HepG2 (cell line): ENCODE data around the gene PTPRN. TPM values are rescaled to one million over a fixed set of nuclear protein-coding genes. Genes with fewer than 3 reads are reported as not detected.

ENCODE experiments used
- ATF3 ChIP-seq: sonication (generic); formaldehyde crosslinking; IDR thresholded peaks from 2 replicates; pipeline ENCODE4 v1.4.0; 2020; ENCODE audit warnings: missing genetic modification reagents
- FOXK1 ChIP-seq: sonication (generic); formaldehyde crosslinking; IDR thresholded peaks from 2 replicates; pipeline ENCODE4 v1.4.0; 2020; ENCODE audit warnings: low read depth, missing genetic modification reagents, borderline replicate concordance
- FOXO4 ChIP-seq: sonication (generic); formaldehyde crosslinking; conservative IDR thresholded peaks from 2 replicates; pipeline ENCODE4 v1.8.1; 2023; ENCODE audit warnings: missing genetic modification reagents
- HBP1 ChIP-seq: IDR thresholded peaks from 2 replicates; pipeline ENCODE4 v1.6.1; 2016; ENCODE audit warnings: low read depth, control low read depth
- HHEX ChIP-seq: IDR thresholded peaks from 2 replicates; pipeline ENCODE4 v1.6.1; 2016; ENCODE audit warnings: control low read depth
- JUN ChIP-seq: sonication (generic); formaldehyde crosslinking; IDR thresholded peaks from 2 replicates; pipeline ENCODE4 v1.4.0; 2020; ENCODE audit warnings: mild to moderate bottlenecking, missing genetic modification reagents
- KLF11 ChIP-seq: IDR thresholded peaks from 2 replicates; pipeline ENCODE4 v1.6.1; 2016; ENCODE audit warnings: missing compliant biosample characterization
- NFE2 ChIP-seq: sonication (generic); formaldehyde crosslinking; IDR thresholded peaks from 2 replicates; pipeline ENCODE4 v1.4.0; 2020; ENCODE audit warnings: missing genetic modification reagents
- ONECUT2 ChIP-seq: sonication (generic); formaldehyde crosslinking; IDR thresholded peaks from 2 replicates; pipeline ENCODE4 v1.4.0; 2020; ENCODE audit warnings: missing genetic modification reagents
- PHF5A ChIP-seq: IDR thresholded peaks from one replicate; pipeline ENCODE4 v1.6.1; 2018; ENCODE audit warnings: low read depth, missing genetic modification reagents; ENCODE audit not compliant: unreplicated experiment
- PHF8 ChIP-seq: sonication (generic); formaldehyde crosslinking; IDR thresholded peaks from 2 replicates; pipeline ENCODE4 v1.5.0; 2020; ENCODE audit warnings: missing genetic modification reagents
- PLSCR1 ChIP-seq: sonication (generic); formaldehyde crosslinking; IDR thresholded peaks from 2 replicates; pipeline ENCODE4 v1.5.0; 2020; ENCODE audit warnings: missing genetic modification reagents, mild to moderate bottlenecking, borderline replicate concordance
- PRDM15 ChIP-seq: sonication (generic); formaldehyde crosslinking; IDR thresholded peaks from 2 replicates; pipeline ENCODE4 v1.4.0; 2020; ENCODE audit warnings: missing genetic modification reagents
- RBAK ChIP-seq: sonication (generic); formaldehyde crosslinking; IDR thresholded peaks from 2 replicates; pipeline ENCODE4 v1.5.1; 2020; ENCODE audit warnings: mild to moderate bottlenecking, missing genetic modification reagents
- TBP ChIP-seq: sonication (generic); formaldehyde crosslinking; IDR thresholded peaks from 2 replicates; pipeline ENCODE4 v1.5.0; 2020; ENCODE audit warnings: missing genetic modification reagents
- TEAD2 ChIP-seq: sonication (generic); formaldehyde crosslinking; IDR thresholded peaks from 2 replicates; pipeline ENCODE4 v1.9.0; 2021; ENCODE audit warnings: missing genetic modification reagents
- ZNF10 ChIP-seq: sonication (generic); formaldehyde crosslinking; IDR thresholded peaks from 2 replicates; pipeline ENCODE4 v1.4.0; 2020; ENCODE audit warnings: mild to moderate bottlenecking, low read depth, missing genetic modification reagents, borderline replicate concordance
- ZNF496 ChIP-seq: sonication (generic); formaldehyde crosslinking; IDR thresholded peaks from 2 replicates; pipeline ENCODE4 v1.8.1; 2023; ENCODE audit warnings: mild to moderate bottlenecking, moderate library complexity, missing genetic modification reagents; ENCODE audit not compliant: insufficient replicate concordance
- ZNF543 ChIP-seq: sonication (generic); formaldehyde crosslinking; IDR thresholded peaks from 2 replicates; pipeline ENCODE4 v1.4.0; 2020; ENCODE audit warnings: mild to moderate bottlenecking, missing genetic modification reagents
- ZNF557 ChIP-seq: sonication (generic); formaldehyde crosslinking; IDR thresholded peaks from 2 replicates; pipeline ENCODE4 v1.4.0; 2020; ENCODE audit warnings: missing genetic modification reagents
- ZNF660 ChIP-seq: sonication (generic); formaldehyde crosslinking; IDR thresholded peaks from 2 replicates; pipeline ENCODE4 v1.5.1; 2020; ENCODE audit warnings: mild to moderate bottlenecking, low read depth, missing genetic modification reagents, borderline replicate concordance
- ZNF850 ChIP-seq: sonication (generic); formaldehyde crosslinking; conservative IDR thresholded peaks from 2 replicates; pipeline ENCODE4 v1.9.0; 2021; ENCODE audit warnings: mild to moderate bottlenecking, missing genetic modification reagents
- polyA plus RNA-seq, 8 experiments: library from polyadenylated mRNA; depleted of rRNA in 3 of 8; stranded (reverse) in 7 of 8; unstranded in 1 of 8; fragments of >200 nt; fragmentation: Illumina TruSeq in 4 of 8; extraction: Trizol in 4 of 8; gene quantifications; 2 replicates each; pipeline versions ENCODE4 v1.2.1 to v1.2.3, GENCODE V29; 2011 to 2016; ENCODE audit warnings: low read depth in 4 of 8, missing spikeins in 1 of 8, mixed read lengths in 1 of 8; ENCODE audit not compliant: insufficient read depth in 1 of 8
- total RNA-seq, 5 experiments: library from RNA; depleted of rRNA; stranded (reverse); fragments of >200 nt; fragmentation: Illumina TruSeq; extraction: Trizol; gene quantifications; 2 replicates each; pipeline ENCODE4 v1.2.3, GENCODE V29; 2016; ENCODE audit warnings: low read depth in 1 of 5

PTPRN gene
- total and polyA plus RNA-seq, 2 of the 13 experiments (the other 11 are each of a cell fraction or from before 2014, with no cell fraction given): 0.26 TPM; not detected in 1

GRCh38 chr2:219294356-219295351, 14.5 kb downstream of the PTPRN start (continued):
- TF ChIP-seq PHF5A (peak; percentile 68), RBAK (CRISPR knock-in tag) (0 out of 2 replicates have a peak, but pooled peaks have one; percentile 20), ZNF850 (CRISPR knock-in tag) (no peak), TEAD2 (CRISPR knock-in tag) (0 out of 2 replicates have a peak, but pooled peaks have one; percentile 65), KLF11 (CRISPR knock-in tag) (0 out of 2 replicates have a peak, but pooled peaks have one; percentile 64), ZNF496 (no peak), FOXK1 (CRISPR knock-in tag) (peak; percentile 61; the same call in 1 of the 2 replicates), ATF3 (CRISPR knock-in tag) (peak; percentile 43), PRDM15 (CRISPR knock-in tag) (peak; percentile 67; the same call in 1 of the 2 replicates), ZNF543 (CRISPR knock-in tag) (peak; percentile 89), ONECUT2 (no peak), JUN (peak; percentile 54), ZNF10 (CRISPR knock-in tag) (no peak), PHF8 (CRISPR knock-in tag) (peak; percentile 89), HHEX (CRISPR knock-in tag) (no peak), TBP (CRISPR knock-in tag) (no peak), FOXO4 (CRISPR knock-in tag) (no peak), ZNF660 (CRISPR knock-in tag) (no peak), NFE2 (no peak), ZNF557 (peak; percentile 30; the same call in 1 of the 2 replicates), PLSCR1 (CRISPR knock-in tag) (no peak), HBP1 (CRISPR knock-in tag) (peak; percentile 66)
